Fibroblast of skin of scalp (primary cell): ENCODE results near the gene APEH.
"Not testable (repeated sequence)": the region's sequence is repeated elsewhere in the genome, so short reads cannot be mapped to it uniquely, and the experiment has no call there.

Experiments
- DNase-seq: peaks from one replicate; pipeline ENCODE4 v3.0.0-alpha.2; 2013

APEH gene

DNA sequence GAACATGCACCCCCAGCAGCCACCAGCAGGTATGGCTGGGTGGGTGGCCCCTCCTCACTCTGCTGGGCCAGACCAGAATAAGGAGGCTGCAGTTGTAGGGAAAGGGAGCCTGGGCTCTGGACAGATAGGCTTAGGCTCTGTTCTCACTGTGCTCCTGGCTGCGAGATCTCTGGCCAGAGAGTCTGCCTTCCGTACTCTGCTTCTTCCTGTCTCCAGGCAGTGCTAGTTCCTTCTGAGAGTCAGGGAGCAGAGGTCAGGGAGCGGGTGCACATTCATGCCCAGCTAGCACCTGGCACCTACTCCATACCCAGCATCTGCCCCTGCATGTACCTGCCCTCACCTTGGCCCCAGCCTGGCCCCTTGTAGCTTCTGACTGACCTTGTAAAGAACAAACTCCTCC, 17.3 kb downstream of the APEH start:
- not testable (repeated sequence) for DNase-seq

- DNase-seq = not testable (repeated sequence)
Observed at GRCh38 chr3:49694409-49695070, 20.4 kb downstream of the APEH start.

DNA sequence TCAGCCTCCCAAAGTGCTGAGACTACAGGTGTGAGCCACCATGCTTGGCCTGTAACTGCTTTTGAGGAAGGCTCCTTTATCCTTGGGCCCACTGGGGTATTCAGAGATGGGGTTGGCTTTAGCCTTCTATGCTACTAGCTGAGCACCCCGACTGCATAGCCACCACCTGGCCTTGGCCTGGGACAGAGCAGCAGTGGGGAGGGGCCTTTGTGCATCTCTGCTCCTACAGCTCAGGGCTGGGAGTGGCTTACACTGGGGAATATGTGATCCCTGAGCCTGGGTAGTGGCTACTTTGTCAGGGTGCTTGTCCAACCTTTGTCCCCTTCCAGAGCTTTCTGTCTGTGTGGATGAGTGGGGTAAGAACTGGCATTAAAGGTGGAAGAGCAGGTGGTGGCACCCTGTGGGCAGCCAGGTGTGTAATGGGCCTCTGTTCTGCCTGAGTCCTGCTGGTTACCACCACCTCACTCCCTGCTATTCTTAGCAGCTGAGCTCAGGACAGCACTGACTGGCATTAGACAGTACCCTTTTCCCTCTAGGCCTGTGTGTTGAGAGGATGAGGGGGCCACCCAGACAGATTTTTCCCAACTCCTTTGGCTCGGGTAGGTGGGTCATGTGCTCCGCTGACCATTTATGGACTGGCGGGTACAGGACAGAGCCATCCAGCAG, 21.3 kb downstream of the APEH start:
- not testable (repeated sequence) for DNase-seq

- DNase-seq = peak; percentile 57
Observed at GRCh38 chr3:49699281-49699979, 25.3 kb downstream of the APEH start.

GRCh38 chr3:49700014-49700413, 25.9 kb downstream of the APEH start:
- DNase-seq = no peak

DNA sequence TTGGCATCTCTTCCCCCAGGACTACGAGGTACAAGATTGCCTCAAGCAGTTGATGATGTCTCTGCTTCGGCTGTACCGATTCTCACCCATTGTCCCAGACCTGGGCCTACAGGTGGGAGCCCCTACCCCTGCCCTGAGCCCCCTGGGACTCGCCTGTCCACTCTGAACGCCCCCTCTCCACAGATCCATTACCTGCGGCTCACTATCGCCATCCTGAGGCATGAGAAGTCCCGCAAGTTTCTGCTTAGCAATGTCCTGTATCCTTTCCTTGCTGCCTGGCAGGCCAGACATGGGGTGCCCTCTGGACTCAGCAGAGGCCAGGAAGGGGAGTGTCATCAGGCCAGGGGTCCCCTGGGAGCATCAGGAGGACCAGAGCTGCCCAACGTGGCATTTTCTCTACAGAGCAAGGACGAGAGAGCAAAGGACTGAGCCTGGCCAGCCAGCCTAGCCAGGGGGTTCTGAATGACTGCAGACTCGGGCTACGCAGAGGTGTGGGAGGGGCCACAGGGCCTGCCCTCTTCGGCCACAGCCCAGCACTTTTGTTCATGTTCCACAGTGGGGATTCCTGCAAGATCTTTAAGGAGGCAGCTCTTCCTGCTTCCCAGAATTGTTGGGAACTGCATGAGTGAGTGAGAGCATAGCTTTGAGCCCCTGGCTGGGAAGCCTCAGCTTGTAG, 26.4 kb downstream of the APEH start:
- no peak for DNase-seq

DNA sequence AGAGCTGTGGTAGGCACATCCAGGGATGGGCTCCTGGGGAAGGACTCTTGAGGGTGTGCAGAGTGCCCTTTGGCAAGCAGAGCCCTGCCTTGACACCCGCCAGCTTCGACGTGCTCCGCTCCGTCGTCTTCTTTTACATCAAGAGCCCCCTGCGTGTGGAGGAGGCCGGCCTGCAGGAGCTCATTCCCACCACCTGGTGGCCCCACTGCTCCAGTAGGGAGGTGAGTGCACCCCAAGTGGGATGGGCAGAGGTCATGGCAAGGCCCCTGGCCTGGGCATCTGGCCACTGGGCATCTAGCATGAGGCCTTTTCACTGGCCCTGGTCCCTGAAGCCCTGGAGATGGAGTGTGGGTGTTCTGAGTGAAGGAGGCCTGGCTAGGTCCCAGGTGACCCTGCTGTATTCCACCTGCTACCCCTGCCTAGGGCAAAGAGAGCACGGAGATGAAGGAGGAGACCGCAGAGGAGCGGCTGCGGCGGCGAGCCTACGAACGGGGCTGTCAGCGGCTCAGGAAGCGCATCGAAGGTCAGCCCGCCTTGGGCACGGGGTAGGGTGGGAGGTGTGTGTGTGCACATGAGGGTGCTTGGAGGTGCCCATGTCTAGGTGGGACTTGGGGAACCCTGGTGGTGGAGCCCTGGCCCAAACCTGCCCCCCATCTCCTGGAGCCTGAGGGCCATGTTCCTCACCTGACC, 27.4 kb downstream of the APEH start:
- DNase-seq = no peak

DNA sequence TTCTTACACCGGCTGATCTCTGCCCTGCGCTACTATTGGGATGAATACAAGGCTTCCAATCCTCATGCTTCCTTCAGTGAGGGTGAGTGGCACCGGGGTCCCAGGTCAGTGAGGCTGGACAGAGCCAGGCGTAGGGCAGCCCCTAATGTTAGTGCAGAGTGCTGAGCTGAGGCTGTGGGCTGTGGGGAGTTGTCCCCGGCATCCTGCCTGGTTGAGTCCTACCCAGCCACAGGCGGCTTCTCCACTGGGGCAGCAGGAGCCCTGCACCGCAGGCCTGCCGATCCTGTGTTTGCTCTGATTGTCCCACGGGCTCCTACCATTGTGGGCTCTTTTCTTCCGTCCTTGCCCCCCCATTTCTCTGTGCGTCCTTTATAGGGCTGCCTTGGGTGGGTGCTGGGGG, 28.5 kb downstream of the APEH start:
- no peak for DNase-seq

- DNase-seq = peak; percentile 64
Observed at GRCh38 chr3:49703443-49703927, 29.3 kb downstream of the APEH start.

DNA sequence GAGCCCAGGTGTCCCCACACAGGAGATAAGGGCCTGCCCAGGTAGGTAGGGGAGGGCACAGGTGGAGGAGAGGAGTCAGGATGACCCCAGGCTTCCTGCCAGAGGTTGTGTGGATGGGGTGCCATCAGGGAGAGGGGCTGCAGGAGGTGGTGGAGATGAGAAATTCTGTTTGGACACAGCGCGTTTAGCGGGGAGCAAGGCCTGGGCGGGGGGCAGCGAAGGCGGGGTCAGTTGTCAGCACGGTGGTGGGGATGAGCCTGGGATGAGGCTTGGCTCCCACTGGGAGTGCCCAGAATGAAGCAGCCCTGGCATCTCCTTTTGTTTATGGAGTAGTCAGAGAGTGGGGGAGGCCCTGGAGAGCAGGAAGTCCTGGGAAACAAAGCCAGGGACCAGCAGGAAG, 29.8 kb downstream of the APEH start:
- DNase-seq = no peak

DNA sequence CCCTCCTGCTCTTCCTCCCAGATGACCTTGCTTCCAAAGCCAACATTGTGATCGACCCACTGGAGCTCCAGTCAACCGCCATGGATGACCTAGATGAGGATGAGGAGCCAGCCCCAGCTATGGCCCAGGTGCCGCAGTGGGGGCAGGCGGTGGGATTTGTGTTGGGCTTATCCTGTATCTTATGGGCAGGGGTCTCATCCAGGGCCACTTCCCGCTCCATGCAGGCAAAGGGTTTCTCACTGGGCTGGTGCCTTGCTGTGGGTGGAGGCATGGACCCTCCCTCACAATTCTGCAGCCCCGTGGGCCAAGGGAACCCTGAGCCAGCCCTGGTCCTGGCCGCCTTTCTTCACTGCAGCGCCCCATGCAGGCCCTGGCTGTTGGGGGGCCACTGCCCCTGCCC, 30.5 kb downstream of the APEH start:
- no peak for DNase-seq

DNA sequence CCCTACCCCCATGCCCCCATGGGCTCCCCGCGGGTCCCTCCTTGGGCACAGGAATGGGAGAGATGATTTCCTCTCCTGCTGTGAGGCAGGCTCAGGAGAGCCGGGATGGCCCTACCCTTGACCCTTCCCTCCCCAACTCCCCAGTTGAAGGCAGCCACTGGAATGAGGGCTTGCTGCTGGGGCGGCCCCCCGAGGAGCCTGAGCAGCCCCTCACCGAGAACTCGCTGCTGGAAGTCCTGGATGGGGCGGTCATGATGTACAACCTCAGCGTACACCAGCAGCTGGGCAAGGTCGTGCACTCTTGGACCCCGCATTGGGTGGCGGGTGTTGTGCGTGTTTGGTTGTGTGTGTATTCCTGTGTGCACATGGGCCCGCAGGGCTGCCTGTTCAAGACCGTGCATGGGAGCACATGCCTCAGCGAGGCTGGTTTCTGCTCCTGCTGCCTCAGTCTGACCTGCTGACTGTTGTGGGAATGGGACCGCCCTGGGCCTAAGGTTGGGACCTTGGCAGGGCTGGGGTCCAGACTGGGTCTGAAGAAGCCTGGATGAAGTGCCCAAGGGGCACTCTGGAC, 31.3 kb downstream of the APEH start:
- DNase-seq = no peak

GRCh38 chr3:49706456-49707112, 32.4 kb downstream of the APEH start:
- DNase-seq = no peak

DNA sequence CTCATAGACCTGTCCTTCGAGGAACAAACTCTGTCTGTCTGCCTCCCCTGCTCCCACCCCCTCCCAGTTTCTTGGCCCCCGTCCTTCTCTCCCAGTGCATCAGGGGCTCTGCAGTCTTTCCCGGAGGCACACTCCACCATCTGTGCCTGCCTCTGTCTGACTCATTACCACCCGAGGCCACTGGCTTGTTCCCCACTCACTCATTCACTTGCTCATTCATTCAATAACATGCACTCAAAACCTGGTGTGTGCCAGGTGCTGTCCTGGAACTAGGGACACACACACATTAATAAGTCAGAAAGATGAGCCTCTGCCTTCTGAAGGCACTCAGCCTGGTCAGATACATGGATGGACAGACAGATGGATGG, 32.9 kb downstream of the APEH start:
- DNase-seq = no peak

DNA sequence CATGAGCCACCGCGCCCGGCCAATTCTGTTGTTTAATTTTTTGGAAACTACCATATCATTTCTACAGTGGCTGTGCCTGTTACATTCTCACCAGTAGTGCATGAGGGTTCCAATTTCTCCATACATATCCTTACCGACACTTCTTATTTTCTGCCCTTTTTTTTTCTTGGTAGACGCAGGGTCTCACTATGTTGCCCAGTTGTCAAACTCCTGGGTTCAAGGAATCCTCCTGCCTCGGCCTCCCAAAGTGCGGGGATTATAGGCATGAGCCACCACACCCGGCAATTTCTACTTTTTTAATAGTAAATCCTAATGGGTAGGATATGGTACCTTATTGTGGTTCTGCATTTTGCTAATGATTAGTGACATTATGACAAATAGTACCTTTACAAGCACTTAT, 35.7 kb downstream of the APEH start:
- DNase-seq = no peak

DNA sequence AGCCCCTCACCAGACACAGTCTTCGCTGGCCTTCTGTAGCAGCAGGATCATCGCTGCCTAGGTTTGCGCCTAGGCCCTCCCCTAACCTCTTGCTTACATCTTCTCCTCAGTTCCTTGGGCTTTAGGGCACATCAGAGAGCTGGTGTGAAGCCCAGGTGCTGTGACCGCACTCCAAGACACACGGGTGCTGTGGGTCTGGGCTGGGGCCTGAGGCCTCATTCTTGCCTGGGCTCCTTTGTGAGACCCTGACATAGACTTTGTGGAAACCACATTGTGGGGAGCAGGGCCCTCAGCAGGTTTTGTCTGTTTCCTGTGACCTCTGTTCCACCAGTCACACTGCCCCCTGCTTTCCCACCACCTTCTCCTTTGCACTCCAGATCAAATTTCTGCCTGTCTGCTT, 37.3 kb downstream of the APEH start:
- DNase-seq = no peak

DNA sequence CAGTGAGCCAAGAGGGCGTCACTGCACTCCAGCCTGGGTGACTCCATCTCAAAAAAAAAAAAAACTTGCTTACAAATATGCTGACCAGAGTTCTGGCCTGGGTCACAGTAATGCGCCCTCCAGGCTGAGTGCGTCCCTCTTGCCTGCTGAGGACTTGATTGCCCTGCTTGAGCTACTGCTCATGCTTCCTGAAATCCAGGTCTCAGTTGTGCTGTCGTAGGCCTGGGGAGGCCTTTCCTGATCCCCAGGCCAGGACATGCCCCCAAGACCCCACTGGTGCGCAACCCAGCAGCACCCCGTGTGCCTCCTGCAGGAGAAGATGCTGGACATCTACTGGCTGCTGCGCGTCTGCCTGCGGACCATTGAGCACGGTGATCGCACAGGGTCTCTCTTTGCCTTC, 38.0 kb downstream of the APEH start:
- no peak for DNase-seq

DNA sequence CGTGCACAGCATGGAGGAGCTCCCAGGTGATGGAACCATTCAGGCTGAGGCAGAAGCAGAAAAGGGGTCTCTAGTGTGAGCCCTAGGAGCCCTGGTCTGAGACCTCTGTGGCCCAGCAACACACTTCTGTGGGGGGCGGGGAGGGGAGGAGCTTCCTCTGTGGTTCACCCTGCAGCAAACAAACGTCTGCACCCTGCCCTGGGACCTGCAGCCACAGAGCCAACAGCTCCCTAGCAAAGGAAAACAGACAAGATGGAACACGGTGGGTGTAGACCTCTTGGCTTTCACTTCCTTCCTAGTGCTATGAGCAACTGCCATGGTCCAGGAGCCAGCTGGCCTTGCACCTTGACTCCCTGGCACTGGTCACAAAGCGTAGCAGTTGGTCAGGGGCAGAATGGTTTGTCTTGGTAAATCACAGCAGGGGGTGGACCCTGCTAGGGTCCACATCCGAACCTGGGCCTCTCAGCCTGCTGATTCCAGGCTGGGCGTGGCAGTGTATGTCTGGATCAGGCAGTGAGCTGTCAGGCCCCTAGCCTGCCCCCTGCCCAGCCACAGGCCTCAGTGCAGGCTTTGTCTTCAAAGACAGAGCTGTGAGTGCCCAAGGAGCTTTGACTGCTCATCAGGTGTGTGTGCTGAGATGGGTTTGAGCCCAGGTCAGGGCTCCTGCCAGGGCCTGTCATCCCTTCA, 38.6 kb downstream of the APEH start:
- DNase-seq = no peak

- DNase-seq = no peak
Observed at GRCh38 chr3:49713336-49714105, 39.4 kb downstream of the APEH start.
